ENCODE data around the gene ZNF784.

The ZNF784 gene

GRCh38 chr19:55649268-55650125, 25.1 kb upstream of the ZNF784 start:
- DNase-seq (ENCODE audit: low spot score), result no peak
- H3K27ac ChIP-seq, result peak overlapping the region; percentile 96
- ChIA-PET CTCF (interaction anchor here (0.6 to 0.7 kb wide), 3 partner anchors 41 to 945 kb away, joined by 3 to 5 read pairs (median 4); no protein-coding TSS in a partner anchor), POLR2A (ENCODE audit: low non-redundant PET) (no interaction called here)
- TF ChIP-seq CTCF (conservative IDR thresholded peaks at IDR 0.05; ENCODE audit: low read depth), result no peak

DNA sequence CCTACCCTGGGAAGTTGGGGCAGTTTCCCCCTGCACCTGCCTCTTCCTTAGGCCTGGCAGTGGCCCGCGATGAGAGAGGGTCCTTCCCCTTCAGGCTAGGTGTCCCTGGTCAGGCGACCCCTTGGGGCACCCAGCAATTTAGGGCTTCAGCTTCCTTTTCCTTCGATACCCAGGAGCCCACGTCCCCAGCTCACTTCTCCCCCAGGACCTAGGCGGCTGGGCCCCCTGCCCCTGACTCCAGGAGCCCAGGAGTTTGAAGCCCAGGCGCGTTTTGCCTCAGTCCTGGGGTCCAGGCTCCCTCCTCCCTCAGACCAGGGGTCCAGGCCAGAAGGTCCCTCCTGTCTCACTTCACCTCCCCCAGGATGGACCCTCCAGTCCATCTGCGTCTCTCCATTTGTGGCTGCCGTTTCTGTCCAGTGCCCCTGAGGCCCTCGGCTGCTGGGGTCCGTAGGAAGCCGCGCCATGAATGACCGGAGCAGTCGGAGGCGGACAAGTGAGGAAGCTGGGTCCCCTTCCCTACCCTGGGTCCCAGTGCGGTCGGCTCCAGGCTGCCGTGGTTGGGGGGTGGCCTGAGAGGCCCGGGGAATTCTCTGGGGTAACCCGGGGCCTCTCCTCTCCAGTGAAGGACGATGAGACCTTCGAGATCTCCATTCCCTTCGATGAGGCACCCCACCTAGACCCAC, 24.4 kb upstream of the ZNF784 start:
- H3K27ac ChIP-seq, result peak overlapping the region; percentile 96
- DNase-seq (ENCODE audit: low spot score), result no peak
- CTCF ChIA-PET, result interaction anchor here (0.6 to 0.7 kb wide), 2 partner anchors 40 to 575 kb away, joined by 4 to 5 read pairs; no protein-coding TSS in a partner anchor
- POLR2A ChIA-PET (ENCODE audit: low non-redundant PET), result no interaction called here
- no peak for TF ChIP-seq CTCF (conservative IDR thresholded peaks at IDR 0.05; ENCODE audit: low read depth)

- CTCF ChIA-PET, result interaction anchor here (0.6 kb wide), 1 partner anchor 17 kb away, joined by 4 read pairs; no protein-coding TSS in a partner anchor
- peak within 1 kb of the TSS; percentile 96 for H3K27ac ChIP-seq
- peak; percentile 67 for DNase-seq (ENCODE audit: low spot score)
- POLR2A ChIA-PET (ENCODE audit: low non-redundant PET), result no interaction called here
- TF ChIP-seq CTCF (conservative IDR thresholded peaks at IDR 0.05; ENCODE audit: low read depth), result no peak
Measured at GRCh38 chr19:55647732-55648584, 23.6 kb upstream of the ZNF784 start, which contains the start of gene CCDC106. CCDC106 (plus strand) TSS chr19:55648212; CDS start chr19:55649047, 835 bp downstream.

- no peak for DNase-seq (ENCODE audit: low spot score)
- ChIA-PET POLR2A (ENCODE audit: low non-redundant PET) (no interaction called here), CTCF (interaction anchor here (0.6 kb wide), 1 partner anchor 16 kb away, joined by 4 read pairs; no protein-coding TSS in a partner anchor)
- TF ChIP-seq CTCF (conservative IDR thresholded peaks at IDR 0.05; ENCODE audit: low read depth), result no peak
- H3K27ac ChIP-seq, result peak overlapping the region; percentile 96
Measured at GRCh38 chr19:55646889-55647731, 22.7 kb upstream of the ZNF784 start.

GRCh38 chr19:55645512-55645881, 21.1 kb upstream of the ZNF784 start:
- POLR2A ChIA-PET (ENCODE audit: low non-redundant PET), result interaction anchor here (0.5 kb wide), 1 partner anchor 179 kb away, joined by 3 read pairs; no protein-coding TSS in a partner anchor
- no peak for DNase-seq (ENCODE audit: low spot score)
- CTCF ChIA-PET, result interaction anchor here (0.6 to 0.8 kb wide), 2 partner anchors 28 to 45 kb away, joined by 3 to 4 read pairs; no protein-coding TSS in a partner anchor
- TF ChIP-seq CTCF (conservative IDR thresholded peaks at IDR 0.05; ENCODE audit: low read depth), result no peak
- peak overlapping the region; percentile 96 for H3K27ac ChIP-seq
